ENCODE data around the gene IFITM2. TPM values are rescaled to one million over a fixed set of nuclear protein-coding genes. Genes with fewer than 3 reads are reported as not detected.
"Not testable (repeated sequence)": the region's sequence is repeated elsewhere in the genome, so short reads cannot be mapped to it uniquely, and the experiment has no call there.

IFITM2 gene
- total and polyA plus RNA-seq, 2 of the 4 experiments (the other 2 are of a cell fraction), result 31.2 to 564 TPM

DNA sequence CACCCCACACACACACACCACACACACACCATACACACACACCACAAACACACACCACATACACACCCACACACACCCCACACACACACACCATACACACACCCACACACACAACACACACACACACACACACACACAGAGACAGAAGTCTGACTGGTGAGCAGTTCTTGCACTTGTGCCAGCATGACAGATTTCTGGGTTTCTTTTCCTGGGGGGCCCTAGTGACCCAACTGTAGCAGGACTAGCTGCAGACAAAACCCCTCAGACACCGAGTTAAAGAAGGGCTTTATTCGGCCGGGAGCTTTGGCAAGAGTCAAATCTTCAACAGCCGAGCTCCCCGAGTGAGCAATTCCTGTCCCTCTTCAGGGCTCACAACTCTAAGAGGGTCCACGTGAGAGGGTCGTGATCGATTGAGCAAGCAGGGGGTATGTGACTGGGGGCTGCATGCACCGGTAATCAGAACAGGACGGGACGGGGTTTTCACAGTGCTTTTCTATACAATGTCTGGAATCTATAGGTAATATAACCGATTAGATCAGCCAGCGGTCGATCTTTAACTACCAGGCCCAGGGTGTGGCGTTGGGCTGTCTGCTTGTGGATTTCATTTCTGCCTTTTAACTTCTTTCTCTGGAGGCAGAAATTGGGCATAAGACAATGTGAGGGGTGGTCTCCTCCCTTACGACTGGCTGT lies 42.6 kb downstream of the IFITM2 start:
- H3K4me3 ChIP-seq (ENCODE audit: insufficient read depth, low read depth, low read length); H3K9me1 ChIP-seq (ENCODE audit: insufficient read depth, low read length); H2AFZ ChIP-seq (replicated peaks; ENCODE audit: low read length, poor library complexity); H4K20me1 ChIP-seq (ENCODE audit: insufficient read depth, low read length); H3K27me3 ChIP-seq (ENCODE audit: control insufficient read depth, insufficient read depth, low read length); H2BK120ac ChIP-seq (ENCODE audit: low read depth, low read length); H2BK15ac ChIP-seq (ENCODE audit: low read depth, low read length); H3K27ac ChIP-seq (ENCODE audit: insufficient read depth, low read length); intact Hi-C loops (cut with micrococcal nuclease); H3K18ac ChIP-seq (ENCODE audit: low read depth, low read length); H3K4ac ChIP-seq (ENCODE audit: low read depth, low read length); H4K5ac ChIP-seq (ENCODE audit: low read depth, low read length); H4K91ac ChIP-seq (ENCODE audit: insufficient read depth, low read depth, low read length); BruUV-seq (replicated peaks); H2AK9ac ChIP-seq (replicated peaks; ENCODE audit: low read depth, low read length, poor library complexity); H3K4me2 ChIP-seq (ENCODE audit: low read depth, low read length); H3K14ac ChIP-seq (replicated peaks; ENCODE audit: low read depth, low read length); H3K23ac ChIP-seq (ENCODE audit: low read depth, low read length); H3K9ac ChIP-seq (ENCODE audit: low read depth, low read length); H3K56ac ChIP-seq (ENCODE audit: extremely low read depth, insufficient read depth, low read length); H3K4me1 ChIP-seq (ENCODE audit: control insufficient read depth, insufficient read depth, low read length); dilution Hi-C loops (cut with HindIII; ENCODE audit: low sequenced_read_pairs, unreplicated experiment); H3K36me3 ChIP-seq (ENCODE audit: control insufficient read depth, insufficient read depth, low read length); H2BK5ac ChIP-seq (ENCODE audit: low read depth, low read length, poor library complexity, severe bottlenecking); H4K8ac ChIP-seq (ENCODE audit: low read depth in 2 of 2, low read length in 2 of 2); H3K9me3 ChIP-seq (ENCODE audit: control insufficient read depth, insufficient read depth, low read length); H2AK5ac ChIP-seq (ENCODE audit: low read depth, low read length); H2BK20ac ChIP-seq (ENCODE audit: low read depth, low read length); ATAC-seq (ENCODE audit: low read depth); CTCF ChIA-PET; DNase-seq; H3K79me1 ChIP-seq (ENCODE audit: low read depth in 1 of 2, low read length in 2 of 2): not testable (repeated sequence)
- in situ Hi-C loops (cut with MboI; ENCODE audit: low sequenced_read_pairs), result loop anchor here (10.0 kb wide), 1 partner anchor 45 kb away; the partner anchor contains the start of gene IFITM2
- 85% methylated on average over 4 of the region's 16 CpGs; no CpG with 5 or more reads in 1 of the 2 experiments for WGBS, 2 experiments (ENCODE audit: extremely low coverage in 2 of 2, insufficient read length in 1 of 2)
- POLR2A ChIA-PET (ENCODE audit: unreplicated experiment), result interaction anchor here (0.6 kb wide), 1 partner anchor 113 kb away, joined by 4 read pairs; the partner anchor contains the start of gene PSMD13

All from IMR-90 (cell line).